Fibroblast of gingiva (primary cell): Measurements from ENCODE around the gene PPM1F.

ENCODE experiments used
- DNase-seq: peaks from one replicate; pipeline ENCODE4 v3.0.0-alpha.2; 2011; ENCODE audit warnings: low read depth

Gene PPM1F, protein sequence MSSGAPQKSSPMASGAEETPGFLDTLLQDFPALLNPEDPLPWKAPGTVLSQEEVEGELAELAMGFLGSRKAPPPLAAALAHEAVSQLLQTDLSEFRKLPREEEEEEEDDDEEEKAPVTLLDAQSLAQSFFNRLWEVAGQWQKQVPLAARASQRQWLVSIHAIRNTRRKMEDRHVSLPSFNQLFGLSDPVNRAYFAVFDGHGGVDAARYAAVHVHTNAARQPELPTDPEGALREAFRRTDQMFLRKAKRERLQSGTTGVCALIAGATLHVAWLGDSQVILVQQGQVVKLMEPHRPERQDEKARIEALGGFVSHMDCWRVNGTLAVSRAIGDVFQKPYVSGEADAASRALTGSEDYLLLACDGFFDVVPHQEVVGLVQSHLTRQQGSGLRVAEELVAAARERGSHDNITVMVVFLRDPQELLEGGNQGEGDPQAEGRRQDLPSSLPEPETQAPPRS

DNA sequence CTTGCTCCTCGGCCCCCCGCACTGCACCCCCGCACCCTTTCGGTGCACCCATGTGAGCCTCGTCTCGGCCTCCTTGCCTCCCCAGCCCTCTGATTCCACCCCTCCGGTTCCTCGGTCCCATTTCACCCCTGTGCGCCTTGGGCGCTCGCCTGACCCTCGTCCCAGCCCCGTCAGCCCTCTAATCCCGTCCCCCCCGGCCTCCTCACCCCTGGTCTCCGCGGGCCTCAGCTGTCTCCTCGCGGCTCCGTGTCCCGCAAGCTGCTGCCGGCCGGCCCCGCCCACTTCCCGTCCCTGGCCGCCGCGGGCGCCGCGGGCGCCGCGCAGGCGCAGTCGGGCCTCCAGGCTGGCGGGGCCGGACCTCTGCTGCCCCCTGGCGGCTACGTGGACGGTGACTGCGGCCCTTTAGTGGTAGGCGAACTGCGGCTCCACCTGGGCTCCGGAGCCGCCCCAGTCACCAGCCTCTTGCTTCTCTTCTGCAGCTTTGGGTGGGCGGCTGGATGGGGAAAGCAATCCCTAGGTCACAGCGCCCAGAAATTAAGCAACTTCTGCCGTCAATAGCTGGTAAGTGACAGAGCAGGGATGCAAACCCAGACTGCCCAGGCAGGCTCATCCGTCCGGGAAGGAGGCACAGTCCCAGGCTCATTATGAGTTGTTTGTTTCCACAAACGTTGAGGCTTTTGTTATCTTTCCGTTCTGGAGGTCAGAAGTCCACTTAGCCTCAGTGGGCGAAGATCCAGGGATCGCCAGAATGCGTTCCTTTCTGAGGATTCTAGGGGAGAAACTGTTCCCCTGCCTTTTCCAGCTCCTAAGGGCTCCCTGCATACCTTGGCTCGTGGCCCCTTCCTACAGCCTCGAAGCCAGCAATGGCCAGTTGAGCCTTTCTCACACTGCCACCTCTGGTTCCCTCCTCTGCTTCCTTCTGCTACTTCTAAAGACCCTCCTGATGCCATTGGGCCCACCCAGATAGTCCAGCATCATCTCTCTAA is at the start of gene PPM1F:
Gene PPM1F, minus strand, starts transcription at position 263 of the 986 bp plus-strand sequence. CDS start 6,800 bp downstream, outside the sequence.
- DNase-seq, result peak; percentile 41

DNA sequence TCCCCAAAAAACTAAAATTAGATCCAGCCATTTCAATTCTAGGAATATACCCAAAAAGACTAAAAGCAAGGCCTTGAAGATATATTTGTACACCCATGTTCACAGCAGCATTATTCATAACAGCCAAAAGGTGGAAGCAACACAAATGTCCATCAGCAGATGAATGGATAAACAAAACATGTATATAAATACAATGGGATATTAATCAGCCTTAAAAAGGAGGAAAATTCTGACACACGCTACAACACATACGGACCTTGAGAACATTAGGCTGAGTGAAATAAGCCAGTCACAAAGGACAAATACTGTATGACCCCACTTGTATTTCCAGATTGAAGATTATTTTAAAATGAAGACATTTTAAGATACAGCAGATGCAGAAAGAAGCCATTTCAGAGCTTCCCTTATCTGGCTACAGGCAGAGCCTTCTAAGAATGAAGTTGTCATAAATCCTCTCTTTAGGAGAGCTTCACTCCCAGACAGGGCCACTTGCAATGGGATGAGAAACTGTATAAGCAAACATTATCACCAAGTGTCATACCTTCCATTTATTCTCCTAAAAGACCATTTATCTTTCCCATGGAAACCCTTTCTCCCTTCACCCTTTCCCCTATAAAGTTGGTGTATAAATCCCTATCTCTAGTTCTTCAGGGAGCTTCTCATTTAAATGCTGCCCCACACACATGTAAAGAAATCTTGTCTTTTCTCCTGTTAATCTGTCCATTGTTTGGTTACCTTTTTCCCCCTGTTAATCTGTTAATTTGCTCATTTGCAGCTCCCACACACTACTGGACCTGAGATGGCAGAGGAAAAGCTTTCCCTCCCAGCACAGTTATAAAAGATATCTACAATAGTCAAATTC is 49.2 kb upstream of the PPM1F start:
- no peak for DNase-seq

DNA sequence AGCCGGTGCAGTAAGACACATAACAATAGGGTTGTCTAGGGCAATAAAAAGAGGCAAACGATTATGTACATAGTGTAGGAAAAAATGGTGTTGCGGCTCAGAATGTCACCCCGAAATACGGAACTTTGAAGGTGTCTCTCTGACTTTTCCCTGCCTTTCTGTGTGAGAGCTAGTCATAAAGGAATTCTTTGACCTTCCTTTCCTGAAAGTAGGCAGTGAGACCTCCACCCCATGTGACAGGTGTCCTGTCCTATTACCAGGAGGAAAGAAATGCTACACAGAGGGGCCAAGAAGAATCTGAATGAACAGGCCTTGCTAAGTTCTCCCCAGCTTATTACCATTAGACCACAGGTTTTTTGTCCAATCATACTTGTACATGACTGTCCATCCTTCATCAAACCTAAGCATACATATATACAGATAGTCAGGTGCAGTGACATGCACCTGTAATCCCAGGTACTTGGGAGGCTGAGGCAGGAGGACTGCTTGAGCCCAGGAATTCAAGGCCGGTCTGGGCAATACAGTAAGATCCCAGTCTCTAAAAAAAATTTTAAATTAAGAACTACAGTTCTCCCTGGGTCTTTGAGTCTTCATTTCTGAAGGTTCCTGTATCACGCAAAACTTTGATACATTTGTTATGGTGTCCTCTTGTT is 46.1 kb upstream of the PPM1F start:
- no peak for DNase-seq

DNA sequence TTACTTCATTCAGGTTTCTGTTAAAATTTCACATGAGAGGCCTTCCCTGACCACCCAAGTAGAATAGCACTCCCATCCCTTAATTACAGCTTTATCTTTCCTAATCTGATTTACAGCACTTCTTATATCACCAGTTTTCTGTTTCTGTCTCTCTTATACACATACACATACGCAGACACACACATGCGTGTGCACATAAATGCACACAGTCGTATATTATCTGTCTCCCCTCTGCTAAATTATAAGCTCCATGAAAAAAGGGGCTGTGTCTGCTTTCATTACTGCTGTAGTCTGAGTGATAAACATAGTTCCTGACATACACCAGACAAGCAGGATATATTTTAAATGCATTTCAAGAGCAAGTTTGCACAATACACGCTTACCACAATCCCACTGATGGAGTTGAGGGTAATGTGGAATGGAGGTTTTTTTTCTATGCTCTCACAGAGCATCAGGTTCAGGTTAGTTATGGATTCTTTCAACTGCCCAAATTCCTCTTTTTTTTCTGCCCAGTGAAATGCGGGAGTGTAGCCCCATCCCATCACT is 43.6 kb upstream of the PPM1F start:
- no peak for DNase-seq

DNA sequence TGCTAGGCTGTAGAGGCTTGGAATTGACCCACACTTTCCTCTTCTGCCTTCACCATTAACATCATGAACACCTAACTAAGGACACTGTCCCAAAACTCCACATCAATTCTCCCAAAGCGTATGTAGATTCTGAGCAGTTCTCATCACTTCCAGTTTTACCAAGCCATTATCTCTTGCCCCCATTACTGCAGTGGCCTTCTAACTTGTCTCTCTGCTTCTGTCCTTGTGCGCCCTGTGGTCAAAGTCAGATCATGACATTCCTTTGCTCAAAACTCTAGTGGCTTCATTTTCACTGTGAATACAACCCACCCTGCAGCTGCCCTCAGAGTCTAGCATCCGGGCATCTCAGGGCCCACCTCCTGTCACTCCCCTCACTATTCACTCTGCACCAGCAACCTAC is 43.0 kb upstream of the PPM1F start:
- DNase-seq, result no peak

DNA sequence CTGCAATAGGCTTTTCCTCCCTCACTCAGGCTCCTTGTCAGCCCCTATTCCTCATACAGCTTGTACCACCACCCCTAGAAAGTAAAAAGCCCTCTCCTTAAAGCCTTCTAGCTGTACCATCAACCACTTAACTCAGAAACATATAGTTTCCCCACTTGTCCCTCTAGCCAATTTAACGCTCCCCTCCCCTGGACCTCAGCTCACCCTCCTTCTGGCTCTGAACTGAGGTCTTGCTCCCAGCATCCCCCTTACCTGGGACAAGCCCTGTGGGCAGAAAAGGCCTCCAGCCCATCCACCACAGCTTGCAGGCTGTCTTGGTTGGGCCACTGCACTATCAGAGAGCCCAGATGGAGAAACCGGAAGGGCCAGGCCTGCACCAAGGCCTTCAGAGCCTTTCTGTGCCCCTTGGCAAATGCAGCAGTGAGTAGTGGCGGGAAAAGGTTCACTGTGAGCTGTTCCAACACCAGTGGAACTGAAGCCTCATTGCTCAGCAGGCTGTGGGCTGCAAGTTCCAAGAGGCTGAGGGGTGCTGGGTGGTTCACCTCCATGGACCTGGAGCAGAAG is 42.3 kb upstream of the PPM1F start:
- no peak for DNase-seq

DNA sequence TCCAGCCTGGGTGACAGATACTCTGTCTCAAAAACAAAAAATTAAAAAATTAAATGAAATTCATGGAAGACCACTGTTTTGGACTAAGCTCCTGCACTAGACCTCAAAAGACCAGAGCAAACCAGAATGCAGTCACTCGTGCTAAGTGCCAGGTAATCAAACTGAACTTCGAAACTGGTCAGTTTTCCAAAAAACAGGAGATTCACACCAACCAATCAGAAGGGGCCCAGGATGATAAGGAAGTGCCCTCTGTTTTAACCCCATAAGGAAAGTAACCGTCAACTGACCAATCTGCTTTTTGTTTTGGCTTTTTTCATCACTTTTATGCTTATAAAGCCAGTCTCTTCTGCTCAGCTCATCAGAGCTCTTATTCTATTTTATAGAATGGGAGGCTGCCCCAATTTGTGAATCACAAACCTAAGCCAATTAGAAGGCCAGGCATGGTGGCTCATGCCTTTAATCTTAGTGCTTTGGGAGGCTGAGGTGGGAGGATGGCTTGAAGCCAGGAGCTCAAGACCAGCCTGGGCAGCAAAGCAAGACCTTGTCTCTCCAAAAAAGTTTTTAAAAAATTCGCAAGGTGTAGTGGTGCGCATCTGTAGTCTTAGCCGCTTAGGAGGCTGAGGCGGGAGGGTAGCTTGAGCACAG is 40.1 kb upstream of the PPM1F start:
- no peak for DNase-seq

DNA sequence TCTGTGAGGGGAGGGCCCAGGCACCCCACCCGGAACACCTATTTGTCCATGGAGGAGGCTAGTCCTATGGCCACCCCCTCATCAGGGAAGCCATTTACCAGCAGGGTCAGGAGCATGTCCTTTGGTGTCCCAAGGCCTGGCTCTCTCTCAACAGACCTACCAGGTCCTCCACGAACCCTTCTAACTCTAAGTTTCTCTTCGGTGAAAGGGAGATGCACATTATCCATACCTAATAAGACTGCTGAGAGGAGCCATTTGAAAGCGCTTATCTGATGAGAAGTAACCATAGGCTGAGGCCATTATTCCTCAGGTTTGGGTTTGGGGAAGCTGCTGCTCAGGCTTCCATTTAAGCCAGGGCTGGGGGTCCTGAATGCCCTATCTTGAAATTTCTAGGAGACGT is 39.1 kb upstream of the PPM1F start:
- no peak for DNase-seq

DNA sequence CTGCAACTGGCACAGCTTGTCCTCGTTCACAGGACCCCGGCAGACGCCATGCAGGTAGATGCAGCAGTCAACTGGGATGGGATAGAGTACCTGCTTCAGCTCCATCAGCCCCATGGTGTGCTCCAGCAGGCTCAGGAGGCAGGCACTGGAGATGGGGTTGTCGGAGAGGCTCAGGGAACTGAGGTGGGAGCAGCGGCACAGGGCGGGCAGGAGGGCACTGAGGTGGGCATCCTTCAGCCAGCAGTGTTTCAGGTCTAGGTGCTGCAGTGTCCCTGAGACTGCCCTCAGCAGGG is 38.6 kb upstream of the PPM1F start:
- no peak for DNase-seq

DNA sequence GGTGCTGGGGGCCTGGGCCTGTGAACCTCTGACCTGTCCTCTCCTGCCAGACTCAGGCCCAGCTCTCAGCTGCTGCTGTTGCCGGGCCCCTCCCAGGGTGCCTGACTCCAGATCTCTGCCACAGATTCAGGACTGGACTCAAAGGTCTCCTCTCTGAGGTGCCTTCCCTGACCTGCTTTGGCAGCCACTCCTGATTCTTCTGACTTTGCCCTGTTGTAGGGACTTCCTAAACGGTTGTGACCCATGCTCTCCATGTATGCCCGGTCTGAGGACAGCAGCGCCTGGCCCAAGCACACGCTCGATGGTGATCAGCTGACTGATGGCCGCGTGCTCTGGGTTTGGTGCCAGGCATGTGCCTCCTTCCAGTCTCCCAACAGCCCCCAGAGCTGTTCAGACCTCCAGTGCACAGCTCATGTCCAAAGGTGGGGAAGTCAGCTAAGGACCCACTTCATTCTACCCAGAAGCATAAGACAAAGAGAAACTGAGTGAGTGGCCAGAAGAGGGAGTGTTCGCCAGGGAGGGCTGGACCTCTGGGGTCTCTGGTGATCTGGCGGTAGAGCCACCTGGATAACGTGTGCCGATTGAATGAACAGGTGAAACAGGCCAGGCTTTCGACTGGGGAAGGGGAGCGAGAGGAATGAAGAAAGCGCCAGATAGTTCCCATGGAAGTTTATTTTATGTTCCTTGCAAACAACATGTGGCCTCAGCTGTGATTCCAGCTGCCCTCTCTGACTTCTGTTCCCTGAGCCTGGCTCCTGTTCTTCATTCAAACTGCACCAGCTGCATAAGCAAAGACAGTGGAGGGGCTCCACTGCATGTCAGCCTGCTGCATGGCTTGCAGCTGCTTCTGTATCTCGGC is 38.0 kb upstream of the PPM1F start:
- no peak for DNase-seq

DNA sequence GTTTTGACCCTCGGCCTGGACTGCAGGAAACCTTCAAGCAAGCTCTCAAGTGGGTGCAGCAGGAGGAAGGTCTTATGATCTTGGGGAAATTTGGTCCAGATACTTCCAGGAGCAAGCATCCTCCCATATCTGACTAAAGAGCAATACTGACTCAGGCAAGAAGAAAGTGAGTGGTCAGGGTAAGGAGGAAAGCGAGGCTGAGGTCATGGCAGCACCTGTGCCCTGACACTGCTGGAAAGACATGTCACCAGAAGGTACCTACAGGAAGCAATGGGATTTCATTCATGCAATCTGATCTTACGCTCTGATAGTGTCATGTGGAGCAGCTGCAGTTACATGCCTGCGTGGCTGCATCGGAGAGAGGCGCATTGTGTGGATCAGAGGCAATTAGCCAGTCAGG is 36.4 kb upstream of the PPM1F start:
- no peak for DNase-seq

DNA sequence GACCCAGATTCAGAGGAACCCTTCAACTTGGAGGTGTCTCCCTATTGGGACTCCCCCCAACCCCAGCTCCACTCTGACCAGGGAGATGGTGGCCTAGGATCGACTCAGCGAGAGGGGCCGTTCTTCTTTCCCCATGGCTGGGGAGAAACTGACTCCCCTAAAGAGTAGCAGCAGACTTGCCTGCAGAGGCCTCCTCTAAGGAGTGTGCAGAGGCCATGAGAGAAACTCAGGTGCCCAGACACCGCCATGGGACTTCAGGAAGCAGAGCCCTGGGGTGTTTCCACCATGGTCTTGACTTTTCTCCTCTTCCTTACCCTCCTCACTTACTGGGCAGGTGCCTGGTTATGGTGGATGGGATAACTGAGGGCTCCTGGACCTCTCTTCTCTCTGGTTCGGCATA is 32.6 kb upstream of the PPM1F start:
- DNase-seq, result no peak

DNA sequence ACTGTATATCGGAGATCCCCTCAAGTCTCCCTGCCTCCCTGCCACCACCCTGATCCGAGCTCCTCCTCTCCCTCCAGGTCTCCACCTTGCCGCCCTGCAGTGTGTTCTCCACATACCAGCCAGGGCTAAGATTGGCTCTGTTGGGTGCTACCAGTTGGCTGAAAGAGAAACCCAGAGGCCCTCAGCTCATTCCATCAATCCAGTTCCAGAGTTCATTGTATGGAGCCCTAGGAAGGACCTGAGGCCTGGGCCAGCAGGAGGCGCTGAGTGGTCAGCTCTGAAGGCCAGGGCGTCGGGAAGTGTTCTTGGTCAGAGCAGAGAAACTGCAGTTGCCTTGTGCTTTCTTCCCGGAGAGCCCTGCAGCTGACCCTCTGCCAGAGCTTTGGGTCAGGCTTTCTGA is 32.1 kb upstream of the PPM1F start:
- DNase-seq, result peak; percentile 20

DNA sequence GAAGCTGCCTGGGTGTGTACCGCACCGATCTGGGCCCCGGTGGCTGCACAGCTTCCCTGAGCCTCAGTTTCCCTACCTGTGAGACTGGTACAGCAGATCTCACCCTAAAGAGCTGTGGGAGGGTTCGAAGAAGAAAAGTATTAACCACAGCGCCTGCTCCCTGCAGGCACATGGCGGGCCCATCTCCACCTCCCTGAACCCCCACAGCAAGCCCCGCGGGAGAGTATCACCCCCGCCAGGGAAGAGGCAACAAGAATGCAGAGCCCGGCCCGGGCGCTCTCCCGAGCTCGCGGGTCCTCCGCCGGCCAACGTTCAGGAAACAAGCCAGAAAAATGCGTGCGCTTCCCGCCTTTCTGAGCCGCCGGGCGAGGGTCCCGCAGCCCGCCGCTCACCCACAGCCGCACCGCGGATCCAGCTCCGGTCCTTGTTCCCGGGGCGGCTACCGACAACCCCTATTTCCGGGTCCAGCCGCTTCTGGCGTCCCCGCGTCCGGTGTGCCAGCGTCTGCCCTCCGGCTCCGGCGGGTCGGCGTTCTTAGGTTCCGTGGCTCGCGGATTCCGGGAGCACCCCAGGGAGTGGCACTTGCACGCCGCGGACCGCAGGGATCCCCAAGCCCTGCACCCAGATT is 29.8 kb upstream of the PPM1F start, which contains the start of gene TOP3B:
Gene TOP3B, minus strand, starts transcription at position 450 of the 628 bp plus-strand sequence. CDS start 7,078 bp downstream, outside the sequence.
- peak; percentile 75 for DNase-seq

DNA sequence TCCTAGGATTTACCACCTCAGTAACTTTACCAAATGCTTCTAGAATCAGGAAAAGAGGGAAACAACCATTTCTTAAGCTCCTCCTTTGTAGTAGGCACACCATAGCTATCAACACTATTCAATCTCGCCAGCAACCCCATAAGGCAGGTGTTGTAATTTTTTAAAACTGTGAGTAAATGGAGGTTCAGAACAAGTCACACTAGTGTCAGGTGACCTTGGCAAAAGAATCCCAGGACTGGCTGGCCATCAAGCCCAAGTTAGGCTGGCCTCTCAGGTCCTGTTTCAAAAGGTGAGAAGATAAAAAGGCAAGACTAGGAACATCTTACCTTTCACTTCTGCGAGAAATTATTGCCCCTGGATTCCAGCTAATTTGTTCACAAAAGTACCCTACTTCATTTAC is 29.2 kb upstream of the PPM1F start:
- no peak for DNase-seq

DNA sequence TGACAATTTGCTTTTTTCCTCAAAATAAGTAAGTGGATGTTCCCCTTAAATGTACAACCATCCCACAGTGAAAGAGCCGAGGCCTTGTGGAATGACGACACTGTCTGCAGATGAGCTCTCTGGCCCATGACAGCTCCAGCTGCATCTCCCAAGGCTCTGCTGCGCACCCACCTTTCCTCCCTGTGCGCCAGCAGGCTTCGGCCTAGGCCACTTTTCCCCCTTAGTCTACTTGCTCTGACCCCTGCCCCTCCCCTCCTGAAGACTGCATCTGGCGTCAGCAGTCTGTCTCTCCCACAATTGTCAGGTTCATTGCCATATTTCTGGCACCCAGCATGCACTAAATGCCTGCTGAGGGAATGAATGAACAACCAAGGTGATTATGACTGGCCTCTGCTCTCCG is 27.9 kb upstream of the PPM1F start:
- no peak for DNase-seq

DNA sequence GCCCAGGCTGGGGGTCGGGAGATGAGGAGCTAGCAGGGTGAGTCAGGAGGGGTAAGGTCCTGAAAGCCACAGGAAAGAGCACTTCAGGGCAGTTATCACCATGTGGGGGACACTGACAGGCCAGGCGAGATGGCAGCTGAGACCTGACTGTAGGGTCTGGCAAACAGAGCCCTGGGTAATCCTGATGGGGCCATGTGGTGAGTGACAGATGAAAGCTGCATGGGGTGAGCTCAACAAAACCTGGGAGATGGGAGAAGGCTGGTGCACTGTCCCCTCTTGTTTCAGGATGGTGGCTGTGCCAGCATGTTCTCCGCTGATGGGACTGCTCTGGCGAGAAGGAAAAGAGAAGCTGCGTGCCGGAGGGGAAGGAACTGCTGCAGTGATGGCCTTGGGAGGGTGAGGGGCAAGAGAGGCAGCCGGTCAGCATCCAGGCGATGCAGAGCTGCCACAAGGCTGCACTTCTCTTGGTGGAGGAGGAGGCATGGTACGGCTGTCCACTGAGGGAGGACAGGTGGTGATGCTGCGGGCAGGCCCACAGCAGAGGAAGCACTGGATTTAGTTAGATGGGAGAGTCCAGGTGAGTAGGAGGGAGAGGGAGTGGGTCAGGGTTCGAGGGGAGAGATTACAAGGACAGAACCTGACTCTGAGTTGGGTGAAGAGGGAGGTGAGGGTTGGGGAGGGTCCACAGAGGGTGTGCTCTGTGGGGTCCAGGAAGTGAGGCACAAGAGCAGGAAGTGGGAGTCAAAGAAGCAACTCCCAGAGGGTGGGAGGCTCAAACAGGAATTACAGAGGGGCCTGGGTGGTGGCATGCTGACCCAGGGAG is 26.1 kb upstream of the PPM1F start:
- no peak for DNase-seq

DNA sequence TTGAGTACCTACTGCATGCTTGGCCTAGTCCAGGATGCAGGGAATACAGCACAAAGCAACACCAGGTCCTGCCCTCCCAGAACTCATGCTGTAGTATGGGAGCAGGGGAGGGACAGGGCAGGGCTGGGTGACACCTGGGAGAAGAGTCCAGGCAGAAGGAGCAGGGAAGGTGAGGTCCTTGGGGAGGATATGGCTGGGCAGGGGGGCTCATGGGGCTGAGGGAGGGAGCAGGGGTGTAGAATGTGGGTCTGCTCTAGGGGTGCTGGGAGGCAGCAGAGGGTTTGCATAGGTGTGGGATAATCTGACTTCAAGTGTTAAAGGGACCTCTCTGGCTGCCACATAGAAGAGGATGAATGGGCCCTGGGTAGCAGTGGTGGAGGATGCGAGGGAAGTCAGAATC is 25.2 kb upstream of the PPM1F start:
- DNase-seq, result no peak
